ENCODE measurements around the gene TTC21A. TPM values are rescaled to one million over a fixed set of nuclear protein-coding genes. Genes with fewer than 3 reads are reported as not detected.
A peak's percentile ranks its signal among the peaks of the same experiment; 100 is the strongest.

Gene TTC21A
- total and polyA plus RNA-seq, 11 donors: 0.72 to 4.8 (median 1.9) TPM

DNA sequence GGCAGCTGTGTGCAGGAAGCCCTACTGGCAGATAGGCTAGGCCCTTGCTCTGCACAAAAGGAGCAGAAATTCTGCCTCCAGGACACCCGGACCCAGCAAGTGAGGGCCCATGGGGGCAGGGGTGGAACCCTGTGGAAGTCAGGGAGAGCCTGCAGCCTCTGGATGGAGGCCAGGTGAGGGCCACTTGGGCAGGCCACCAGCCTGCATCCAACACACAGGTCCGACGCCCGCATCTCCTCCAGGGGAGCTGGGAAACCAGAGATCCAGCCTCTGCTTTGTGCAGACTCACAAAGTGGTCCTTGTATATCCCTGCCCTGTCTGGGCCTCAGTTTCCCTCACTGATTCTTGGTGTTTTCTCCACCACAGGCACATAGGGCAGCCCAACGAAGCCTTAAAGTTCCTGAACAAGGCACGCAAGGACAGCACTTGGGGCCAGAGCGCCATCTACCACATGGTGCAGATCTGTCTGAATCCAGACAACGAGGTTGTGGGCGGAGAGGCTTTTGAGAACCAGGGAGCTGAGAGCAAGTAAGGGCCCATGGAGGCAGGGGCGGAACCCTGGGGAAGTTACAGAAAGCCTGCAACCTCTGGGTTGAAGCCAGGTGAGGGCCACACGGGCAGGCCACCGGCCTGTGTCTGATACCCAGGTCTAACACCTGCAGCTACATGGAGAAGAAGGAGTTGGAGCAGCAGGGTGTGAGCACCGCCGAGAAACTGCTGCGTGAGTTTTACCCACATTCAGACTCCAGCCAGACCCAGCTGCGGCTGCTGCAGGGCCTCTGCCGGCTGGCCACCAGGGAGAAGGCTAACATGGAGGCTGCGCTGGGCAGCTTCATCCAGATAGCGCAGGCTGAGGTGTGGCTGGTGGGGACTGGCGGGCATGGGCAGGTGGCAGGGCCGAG is 29.3 kb downstream of the TTC21A start:
- peak in 1 of 5 donors; percentile 55 for DNase-seq
- peaks cover 0 to 28% (median 13%) of the 10 kb centered on the region in 9 donors for H3K36me3 ChIP-seq
- H3K27ac ChIP-seq: peak overlapping the region in 1 of 12 donors; percentile 54
- H3K27me3 ChIP-seq: no peaks in the 10 kb centered on the region
- WGBS, 4 donors: 91 to 95% (median 94%) methylated on average over 20 to 21 of the region's 21 CpGs
- no peak for TF ChIP-seq POLR2A (IDR thresholded peaks at IDR 0.05)
- TF ChIP-seq, protein P1, sequence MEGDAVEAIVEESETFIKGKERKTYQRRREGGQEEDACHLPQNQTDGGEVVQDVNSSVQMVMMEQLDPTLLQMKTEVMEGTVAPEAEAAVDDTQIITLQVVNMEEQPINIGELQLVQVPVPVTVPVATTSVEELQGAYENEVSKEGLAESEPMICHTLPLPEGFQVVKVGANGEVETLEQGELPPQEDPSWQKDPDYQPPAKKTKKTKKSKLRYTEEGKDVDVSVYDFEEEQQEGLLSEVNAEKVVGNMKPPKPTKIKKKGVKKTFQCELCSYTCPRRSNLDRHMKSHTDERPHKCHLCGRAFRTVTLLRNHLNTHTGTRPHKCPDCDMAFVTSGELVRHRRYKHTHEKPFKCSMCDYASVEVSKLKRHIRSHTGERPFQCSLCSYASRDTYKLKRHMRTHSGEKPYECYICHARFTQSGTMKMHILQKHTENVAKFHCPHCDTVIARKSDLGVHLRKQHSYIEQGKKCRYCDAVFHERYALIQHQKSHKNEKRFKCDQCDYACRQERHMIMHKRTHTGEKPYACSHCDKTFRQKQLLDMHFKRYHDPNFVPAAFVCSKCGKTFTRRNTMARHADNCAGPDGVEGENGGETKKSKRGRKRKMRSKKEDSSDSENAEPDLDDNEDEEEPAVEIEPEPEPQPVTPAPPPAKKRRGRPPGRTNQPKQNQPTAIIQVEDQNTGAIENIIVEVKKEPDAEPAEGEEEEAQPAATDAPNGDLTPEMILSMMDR (IDR thresholded peaks at IDR 0.05): no peak
- intact Hi-C loops (cut with DNase I): loop anchor here in 5 of 10 donors (5.0 to 10.0 kb wide), 3 partner anchors 41 to 48 kb away; no protein-coding TSS in a partner anchor
- no peaks in the 10 kb centered on the region for H3K9me3 ChIP-seq
- no peak overlapping the region for H3K4me3 ChIP-seq
- peaks cover 24 to 71% (median 38%) of the 10 kb centered on the region in 12 donors for H3K4me1 ChIP-seq
- ATAC-seq: no peak

DNA sequence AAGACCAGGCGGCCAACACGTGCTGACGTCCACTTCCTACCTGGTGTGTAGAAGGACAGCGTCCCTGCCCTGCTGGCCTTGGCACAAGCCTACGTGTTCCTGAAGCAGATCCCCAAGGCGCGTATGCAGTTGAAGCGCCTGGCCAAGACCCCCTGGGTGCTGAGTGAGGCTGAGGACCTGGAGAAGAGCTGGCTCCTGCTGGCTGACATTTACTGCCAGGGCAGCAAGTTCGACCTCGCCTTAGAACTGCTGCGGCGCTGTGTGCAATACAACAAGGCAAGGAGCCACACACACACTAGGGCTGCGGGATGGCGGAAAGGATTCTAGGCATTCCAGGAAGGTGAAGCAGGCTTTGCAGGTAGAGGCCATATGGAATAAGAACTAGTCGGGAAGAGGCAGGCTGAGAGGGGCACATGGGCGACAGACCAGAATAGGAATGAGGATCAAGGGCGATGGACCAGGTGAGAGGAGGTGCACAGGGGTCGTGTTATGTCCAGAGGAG is 30.0 kb downstream of the TTC21A start:
- intact Hi-C loops (cut with DNase I): loop anchor here in 5 of 10 donors (5.0 to 10.0 kb wide), 3 partner anchors 40 to 47 kb away; no protein-coding TSS in a partner anchor
- H3K27me3 ChIP-seq: no peaks in the 10 kb centered on the region
- H3K4me3 ChIP-seq: no peak overlapping the region
- no peak for TF ChIP-seq POLR2A (IDR thresholded peaks at IDR 0.05)
- TF ChIP-seq, protein P1 (IDR thresholded peaks at IDR 0.05): no peak
- H3K36me3 ChIP-seq: peaks cover 0 to 35% (median 19%) of the 10 kb centered on the region in 9 donors
- H3K27ac ChIP-seq: no peak overlapping the region
- H3K4me1 ChIP-seq: peaks cover 31 to 78% (median 45%) of the 10 kb centered on the region in 12 donors
- no peak for ATAC-seq
- no peaks in the 10 kb centered on the region for H3K9me3 ChIP-seq
- no peak for DNase-seq
- 93 to 97% (median 96%) methylated on average over 15 to 18 of the region's 18 CpGs for WGBS, 4 donors

DNA sequence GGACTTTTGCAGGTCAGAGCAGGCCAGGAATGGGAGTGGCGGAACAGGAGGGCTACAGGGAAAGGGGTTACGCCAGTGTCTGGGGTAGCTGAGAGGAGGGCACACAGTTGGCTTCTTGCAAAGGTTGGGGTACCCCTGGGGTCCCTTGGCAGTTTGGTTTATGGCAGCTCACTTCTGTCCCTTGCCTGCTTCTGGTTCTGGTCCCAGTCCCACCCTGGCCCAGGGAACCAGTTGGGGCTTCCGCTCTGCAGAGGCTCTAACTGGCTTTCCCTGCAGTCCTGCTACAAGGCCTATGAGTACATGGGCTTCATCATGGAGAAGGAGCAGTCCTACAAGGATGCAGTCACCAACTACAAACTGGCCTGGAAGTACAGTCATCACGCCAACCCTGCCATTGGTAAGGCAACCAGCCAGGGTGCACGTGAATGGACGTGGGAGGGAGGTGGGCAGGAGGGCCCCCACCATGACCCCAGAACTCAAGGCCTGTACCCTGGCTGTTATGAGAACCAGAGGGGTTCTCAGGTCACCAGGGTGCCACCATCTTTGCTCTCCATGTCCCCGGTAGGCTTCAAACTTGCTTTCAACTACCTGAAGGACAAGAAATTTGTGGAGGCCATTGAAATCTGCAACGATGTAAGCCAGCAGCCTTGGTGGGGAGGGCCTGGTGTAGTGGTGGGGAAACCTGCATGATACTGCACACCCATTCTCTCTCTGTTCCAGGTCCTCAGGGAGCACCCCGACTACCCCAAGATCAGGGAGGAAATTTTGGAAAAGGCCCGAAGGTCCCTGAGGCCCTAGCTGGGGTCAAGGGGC is 30.7 kb downstream of the TTC21A start:
- Histone ChIP-seq H3K27ac (no peak overlapping the region), H3K4me3 (no peak overlapping the region), H3K27me3 (no peaks in the 10 kb centered on the region), H3K36me3 (peaks cover 6 to 42% (median 26%) of the 10 kb centered on the region in 9 donors), H3K4me1 (peaks cover 32 to 85% (median 50%) of the 10 kb centered on the region in 12 donors), H3K9me3 (no peaks in the 10 kb centered on the region)
- 94 to 95% (median 95%) methylated on average over 10 of the region's 10 CpGs for WGBS, 4 donors
- TF ChIP-seq, protein P1 (IDR thresholded peaks at IDR 0.05): no peak
- no peak for TF ChIP-seq POLR2A (IDR thresholded peaks at IDR 0.05)
- ATAC-seq (no peak), DNase-seq (no peak)
- intact Hi-C loops (cut with DNase I): loop anchor here in 5 of 10 donors (5.0 to 10.0 kb wide), 3 partner anchors 39 to 47 kb away; no protein-coding TSS in a partner anchor
